Measurements from ENCODE around the gene MCM10.

DNA sequence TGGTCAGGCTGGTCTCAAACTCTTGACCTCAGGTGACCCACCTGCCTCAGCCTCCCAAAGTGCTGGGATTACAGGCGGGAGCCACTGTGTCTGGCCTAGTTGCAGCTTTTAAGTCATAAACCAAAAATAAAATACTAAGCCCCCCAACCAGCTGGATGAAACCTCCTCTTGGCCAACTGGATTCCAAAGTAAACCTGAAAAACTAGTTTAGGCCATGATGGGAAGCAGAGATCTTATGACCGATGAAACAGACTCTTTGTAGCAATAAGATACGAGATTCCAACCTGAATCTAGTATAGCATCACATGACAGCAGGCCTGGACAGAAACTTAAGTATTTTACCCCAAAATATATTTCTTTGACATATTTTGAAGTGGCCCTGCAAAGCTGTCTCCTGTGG is 9.1 kb upstream of the MCM10 start:
- TF ChIP-seq POLR2AphosphoS5 (IDR thresholded peaks at IDR 0.05) (no peak), CTCF (IDR thresholded peaks at IDR 0.05) (no peak), POLR2A (IDR thresholded peaks at IDR 0.05) (no peak), EP300 (IDR thresholded peaks at IDR 0.05) (no peak)
